ENCODE results near the gene TRMO.

The TRMO gene

GRCh38 chr9:97911528-97911927, 10.8 kb downstream of the TRMO start:
- Histone ChIP-seq H3K36me3 (replicated peaks) (peaks cover 8% of the 10 kb centered on the region), H3K27ac (no peak overlapping the region), H3K4me3 (ENCODE audit: low read depth, low read length) (no peak overlapping the region), H3K27me3 (replicated peaks) (no peaks in the 10 kb centered on the region)
- in situ Hi-C loops (cut with HindIII; ENCODE audit: low pct_ligation_motif_present, low sequenced_read_pairs): loop anchor here (25.0 kb wide), 1 partner anchor 199 kb away; no protein-coding TSS in a partner anchor
- DNase-seq: no peak
- no peak for TF ChIP-seq CTCF (IDR thresholded peaks at IDR 0.05; ENCODE audit: low read depth, low read length, missing control alignments)

GRCh38 chr9:97910357-97910756, 11.9 kb downstream of the TRMO start:
- no peak for DNase-seq
- Histone ChIP-seq H3K4me3 (ENCODE audit: low read depth, low read length) (no peak overlapping the region), H3K27me3 (replicated peaks) (no peaks in the 10 kb centered on the region), H3K27ac (no peak overlapping the region), H3K36me3 (replicated peaks) (peaks cover 8% of the 10 kb centered on the region)
- no peak for TF ChIP-seq CTCF (IDR thresholded peaks at IDR 0.05; ENCODE audit: low read depth, low read length, missing control alignments)
- in situ Hi-C loops (cut with HindIII; ENCODE audit: low pct_ligation_motif_present, low sequenced_read_pairs): loop anchor here (25.0 kb wide), 1 partner anchor 198 kb away; no protein-coding TSS in a partner anchor

- H3K27ac ChIP-seq: no peak overlapping the region
- no peak for DNase-seq
- peaks cover 8% of the 10 kb centered on the region for H3K36me3 ChIP-seq (replicated peaks)
- in situ Hi-C loops (cut with HindIII; ENCODE audit: low pct_ligation_motif_present, low sequenced_read_pairs): loop anchor here (25.0 kb wide), 1 partner anchor 196 kb away; no protein-coding TSS in a partner anchor
- H3K27me3 ChIP-seq (replicated peaks): no peaks in the 10 kb centered on the region
- no peak for TF ChIP-seq CTCF (IDR thresholded peaks at IDR 0.05; ENCODE audit: low read depth, low read length, missing control alignments)
- H3K4me3 ChIP-seq (ENCODE audit: low read depth, low read length): no peak overlapping the region
Observed at GRCh38 chr9:97908705-97909104, 13.6 kb downstream of the TRMO start.

- H3K4me3 ChIP-seq (ENCODE audit: low read depth, low read length): no peak overlapping the region
- in situ Hi-C loops (cut with HindIII; ENCODE audit: low pct_ligation_motif_present, low sequenced_read_pairs): loop anchor here (25.0 kb wide), 1 partner anchor 195 kb away; no protein-coding TSS in a partner anchor
- no peak for TF ChIP-seq CTCF (IDR thresholded peaks at IDR 0.05; ENCODE audit: low read depth, low read length, missing control alignments)
- H3K27ac ChIP-seq: no peak overlapping the region
- DNase-seq: no peak
- H3K27me3 ChIP-seq (replicated peaks): no peaks in the 10 kb centered on the region
- peaks cover 7% of the 10 kb centered on the region for H3K36me3 ChIP-seq (replicated peaks)
Observed at GRCh38 chr9:97907632-97908031, 14.7 kb downstream of the TRMO start.

GRCh38 chr9:97907046-97907445, 15.3 kb downstream of the TRMO start:
- H3K36me3 ChIP-seq (replicated peaks): peaks cover 5% of the 10 kb centered on the region
- no peak overlapping the region for H3K27ac ChIP-seq
- no peak overlapping the region for H3K4me3 ChIP-seq (ENCODE audit: low read depth, low read length)
- DNase-seq: no peak
- no peak for TF ChIP-seq CTCF (IDR thresholded peaks at IDR 0.05; ENCODE audit: low read depth, low read length, missing control alignments)
- in situ Hi-C loops (cut with HindIII; ENCODE audit: low pct_ligation_motif_present, low sequenced_read_pairs): loop anchor here (25.0 kb wide), 1 partner anchor 195 kb away; no protein-coding TSS in a partner anchor
- no peaks in the 10 kb centered on the region for H3K27me3 ChIP-seq (replicated peaks)

- DNase-seq: no peak
Observed at GRCh38 chr9:97906236-97906831, 16.0 kb downstream of the TRMO start.

More at GRCh38 chr9:97906236-97906831, 16.0 kb downstream of the TRMO start:
- in situ Hi-C loops (cut with HindIII; ENCODE audit: low pct_ligation_motif_present, low sequenced_read_pairs): loop anchor here (25.0 kb wide), 1 partner anchor 194 kb away; no protein-coding TSS in a partner anchor
- H3K27me3 ChIP-seq (replicated peaks): no peaks in the 10 kb centered on the region
- no peak for TF ChIP-seq CTCF (IDR thresholded peaks at IDR 0.05; ENCODE audit: low read depth, low read length, missing control alignments)
- no peak overlapping the region for H3K4me3 ChIP-seq (ENCODE audit: low read depth, low read length)
- peaks cover 5% of the 10 kb centered on the region for H3K36me3 ChIP-seq (replicated peaks)
- H3K27ac ChIP-seq: no peak overlapping the region
